MM.1S (cell line): ENCODE measurements around the gene TMEM150A.

ENCODE experiments used
- DNase-seq: peaks from one replicate; pipeline ENCODE4 v3.0.0-alpha.2; 2015
- H2AFZ ChIP-seq: fragments of 300-600 bp; sonication (generic); 2 replicates; pipeline ENCODE4 v1.6.0; 2016; ENCODE audit warnings: antibody characterized with exemption, low read length
- H3F3A ChIP-seq: fragments of 300-600 bp; sonication (generic); 2 replicates; pipeline ENCODE4 v1.6.1; 2016; ENCODE audit warnings: mild to moderate bottlenecking, antibody characterized with exemption, low read length, moderate library complexity, mixed read lengths; ENCODE audit not compliant: insufficient read depth
- H3K27ac ChIP-seq: fragments of 300-600 bp; sonication (generic); 2 replicates; pipeline ENCODE4 v1.5.1; 2016; ENCODE audit warnings: mild to moderate bottlenecking, low read length
- H3K27me3 ChIP-seq: fragments of 300-600 bp; sonication (generic); replicated peaks from 2 replicates; pipeline ENCODE4 v1.6.0; 2016; ENCODE audit warnings: low read length; ENCODE audit not compliant: insufficient read depth
- H3K36me3 ChIP-seq: fragments of 300-600 bp; sonication (generic); replicated peaks from 2 replicates; pipeline ENCODE4 v1.6.1; 2016; ENCODE audit warnings: mild to moderate bottlenecking, low read length, mixed read lengths; ENCODE audit not compliant: insufficient read depth
- H3K4me1 ChIP-seq: fragments of 300-600 bp; sonication (generic); 2 replicates; pipeline ENCODE4 v1.6.1; 2016; ENCODE audit warnings: low read length, mixed read lengths
- H3K4me2 ChIP-seq: fragments of 300-600 bp; sonication (generic); 2 replicates; pipeline ENCODE4 v1.6.0; 2016; ENCODE audit warnings: low read depth, low read length
- H3K4me3 ChIP-seq: fragments of 300-600 bp; sonication (generic); 2 replicates; pipeline ENCODE4 v1.5.1; 2016; ENCODE audit warnings: low read length, mixed read lengths
- H3K79me2 ChIP-seq: fragments of 300-600 bp; sonication (generic); 2 replicates; pipeline ENCODE4 v1.6.1; 2016; ENCODE audit warnings: mixed run types, low read length, mixed read lengths
- H3K9ac ChIP-seq: fragments of 300-600 bp; sonication (generic); 2 replicates; pipeline ENCODE4 v1.6.1; 2016; ENCODE audit warnings: low read length, mixed read lengths
- H3K9me2 ChIP-seq: fragments of 300-600 bp; sonication (generic); replicated peaks from 2 replicates; pipeline ENCODE4 v1.6.1; 2016; ENCODE audit warnings: mild to moderate bottlenecking, low read length, mixed read lengths; ENCODE audit not compliant: insufficient read depth
- H3K9me3 ChIP-seq: fragments of 300-600 bp; sonication (generic); replicated peaks from 2 replicates; pipeline ENCODE4 v1.6.1; 2016; ENCODE audit warnings: mild to moderate bottlenecking, low read length, mixed read lengths; ENCODE audit not compliant: insufficient read depth
- H4K20me1 ChIP-seq: fragments of 300-600 bp; sonication (generic); 2 replicates; pipeline ENCODE4 v1.6.1; 2016; ENCODE audit warnings: mild to moderate bottlenecking, low read length, moderate library complexity, mixed read lengths; ENCODE audit not compliant: insufficient read depth
- EZH2 ChIP-seq: fragments of 300-600 bp; sonication (generic); optimal IDR thresholded peaks from 2 replicates; pipeline ENCODE3; 2017; ENCODE audit warnings: low read depth, mild to moderate bottlenecking, antibody characterized with exemption, low read length, mixed read lengths
- EZH2phosphoT487 ChIP-seq: fragments of 300-600 bp; sonication (generic); IDR thresholded peaks from 2 replicates; pipeline ENCODE4 v1.6.1; 2018; ENCODE audit warnings: antibody characterized with exemption, low read length
- TF ChIP-seq, protein P1 (sequence below): fragments of 300-600 bp; sonication (generic); IDR thresholded peaks from 2 replicates; pipeline ENCODE4 v1.5.1; 2016; ENCODE audit warnings: antibody characterized with exemption, low read length, mixed read lengths

The TMEM150A gene

GRCh38 chr2:85650456-85650855 lies 48.0 kb upstream of the TMEM150A start:
- H4K20me1 ChIP-seq, result 0 out of 2 replicates have a peak, but pooled peaks cover 3% of the 10 kb centered on the region
- H3K4me2 ChIP-seq, result no peak overlapping the region
- DNase-seq, result no peak
- no peaks in the 10 kb centered on the region for H3F3A ChIP-seq
- no peak overlapping the region for H2AFZ ChIP-seq
- H3K9me2 ChIP-seq, result no peaks in the 10 kb centered on the region
- no peaks in the 10 kb centered on the region for H3K27me3 ChIP-seq
- H3K9ac ChIP-seq, result no peak overlapping the region
- no peak overlapping the region for H3K27ac ChIP-seq
- H3K4me3 ChIP-seq, result no peak overlapping the region
- TF ChIP-seq EZH2 (no peak), EZH2phosphoT487 (no peak)
- TF ChIP-seq, protein P1, sequence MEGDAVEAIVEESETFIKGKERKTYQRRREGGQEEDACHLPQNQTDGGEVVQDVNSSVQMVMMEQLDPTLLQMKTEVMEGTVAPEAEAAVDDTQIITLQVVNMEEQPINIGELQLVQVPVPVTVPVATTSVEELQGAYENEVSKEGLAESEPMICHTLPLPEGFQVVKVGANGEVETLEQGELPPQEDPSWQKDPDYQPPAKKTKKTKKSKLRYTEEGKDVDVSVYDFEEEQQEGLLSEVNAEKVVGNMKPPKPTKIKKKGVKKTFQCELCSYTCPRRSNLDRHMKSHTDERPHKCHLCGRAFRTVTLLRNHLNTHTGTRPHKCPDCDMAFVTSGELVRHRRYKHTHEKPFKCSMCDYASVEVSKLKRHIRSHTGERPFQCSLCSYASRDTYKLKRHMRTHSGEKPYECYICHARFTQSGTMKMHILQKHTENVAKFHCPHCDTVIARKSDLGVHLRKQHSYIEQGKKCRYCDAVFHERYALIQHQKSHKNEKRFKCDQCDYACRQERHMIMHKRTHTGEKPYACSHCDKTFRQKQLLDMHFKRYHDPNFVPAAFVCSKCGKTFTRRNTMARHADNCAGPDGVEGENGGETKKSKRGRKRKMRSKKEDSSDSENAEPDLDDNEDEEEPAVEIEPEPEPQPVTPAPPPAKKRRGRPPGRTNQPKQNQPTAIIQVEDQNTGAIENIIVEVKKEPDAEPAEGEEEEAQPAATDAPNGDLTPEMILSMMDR, result no peak
- H3K9me3 ChIP-seq, result no peaks in the 10 kb centered on the region
- H3K79me2 ChIP-seq, result peaks cover 7% of the 10 kb centered on the region; the same call in 1 of the 2 replicates
- H3K36me3 ChIP-seq, result peaks cover 16% of the 10 kb centered on the region
- no peaks in the 10 kb centered on the region for H3K4me1 ChIP-seq

DNA sequence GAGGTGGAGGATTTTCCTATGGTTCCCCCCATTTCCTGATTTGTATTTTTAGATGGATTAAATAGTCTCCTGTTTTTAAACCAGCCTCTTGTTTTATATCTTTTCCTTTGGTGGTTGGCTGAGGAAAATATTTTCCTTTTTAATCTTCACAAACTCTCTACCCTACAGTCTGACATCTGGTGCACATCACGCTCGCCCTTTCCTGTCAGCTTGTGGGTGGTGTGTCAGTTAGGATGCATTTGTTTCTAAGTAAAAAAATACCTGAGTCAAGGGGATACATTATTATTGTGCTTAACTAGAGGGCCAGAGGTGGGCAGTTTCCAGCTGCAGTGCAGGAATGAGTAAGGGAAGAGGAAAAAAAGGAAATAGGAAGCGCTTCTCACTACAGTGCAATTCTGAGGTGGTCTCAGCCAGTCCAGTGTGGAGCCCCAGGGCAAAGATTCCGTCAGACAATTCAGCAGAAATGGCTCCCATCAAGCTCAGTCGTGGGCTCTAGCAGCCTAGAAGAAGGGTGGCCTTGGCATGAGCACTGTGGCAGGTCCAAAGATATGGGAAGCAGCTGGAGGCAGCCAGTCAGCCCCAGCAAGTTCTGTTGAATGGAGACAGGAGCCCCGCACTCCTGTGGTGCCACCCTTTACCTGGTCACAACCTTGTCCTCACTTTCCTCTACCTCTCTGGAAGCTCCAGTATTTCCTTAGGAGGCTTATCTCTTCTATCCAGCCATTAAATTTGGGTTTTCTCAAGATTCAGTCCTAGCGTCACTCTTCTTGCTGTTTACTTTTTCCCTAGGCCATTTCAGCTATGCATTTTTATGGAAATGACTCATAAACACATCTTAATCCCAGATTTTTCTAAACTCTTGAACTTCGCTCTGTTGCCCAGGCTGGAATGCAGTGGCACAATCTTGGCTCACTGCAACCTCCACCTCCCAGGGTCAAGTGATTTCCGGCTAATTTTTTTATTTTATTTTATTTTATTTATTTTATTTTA lies 47.0 kb upstream of the TMEM150A start:
- Histone ChIP-seq H3K79me2 (peaks cover 14% of the 10 kb centered on the region), H4K20me1 (0 out of 2 replicates have a peak, but pooled peaks cover 3% of the 10 kb centered on the region), H3K9me2 (no peaks in the 10 kb centered on the region), H2AFZ (no peak overlapping the region), H3K4me2 (no peak overlapping the region), H3K27ac (no peak overlapping the region), H3K9ac (no peak overlapping the region), H3K4me1 (no peaks in the 10 kb centered on the region), H3K9me3 (no peaks in the 10 kb centered on the region), H3K36me3 (peaks cover 23% of the 10 kb centered on the region), H3K4me3 (no peak overlapping the region), H3K27me3 (no peaks in the 10 kb centered on the region), H3F3A (no peaks in the 10 kb centered on the region)
- no peak for DNase-seq
- TF ChIP-seq, protein P1, result no peak
- TF ChIP-seq EZH2, result no peak
- no peak for TF ChIP-seq EZH2phosphoT487

DNA sequence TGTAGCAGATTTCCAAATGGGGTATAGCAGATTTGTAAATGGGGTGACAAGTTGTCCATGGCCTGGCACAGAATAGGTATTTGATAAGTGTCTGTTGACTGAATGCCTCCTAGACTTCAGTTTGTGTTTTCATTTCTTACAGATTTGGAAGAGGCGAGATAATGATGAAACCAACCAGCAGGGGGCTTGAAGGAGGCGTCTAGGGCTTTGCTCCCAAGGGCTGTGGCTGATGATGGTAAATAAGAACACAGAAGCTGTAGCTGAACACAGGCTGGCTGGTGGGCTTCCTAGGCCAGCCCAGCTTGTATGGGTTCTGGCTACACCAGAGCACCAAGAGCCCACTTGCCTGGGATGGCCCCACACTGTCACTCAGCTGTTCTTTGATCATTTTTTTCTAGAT lies 46.1 kb upstream of the TMEM150A start:
- Histone ChIP-seq H3K4me1 (no peaks in the 10 kb centered on the region), H3K27ac (no peak overlapping the region), H3K4me3 (no peak overlapping the region), H3K79me2 (peaks cover 22% of the 10 kb centered on the region), H3K9me3 (no peaks in the 10 kb centered on the region), H3K4me2 (no peak overlapping the region), H3K27me3 (no peaks in the 10 kb centered on the region), H4K20me1 (no peaks in the 10 kb centered on the region), H3K36me3 (peaks cover 24% of the 10 kb centered on the region), H3K9me2 (no peaks in the 10 kb centered on the region), H2AFZ (no peak overlapping the region), H3F3A (no peaks in the 10 kb centered on the region), H3K9ac (no peak overlapping the region)
- TF ChIP-seq, protein P1, result peak; percentile 40
- TF ChIP-seq EZH2, result no peak
- peak; percentile 20 for DNase-seq
